KMS-11 (cell line): ENCODE results near the gene RIMBP3C.
"Not testable (repeated sequence)": the region's sequence is repeated elsewhere in the genome, so short reads cannot be mapped to it uniquely, and the experiment has no call there.

Source experiments
- H2AFZ ChIP-seq: fragments of 200-600 bp; sonication (generic); 2 replicates; pipeline ENCODE4 v1.6.1; 2016; ENCODE audit warnings: antibody characterized with exemption, mixed run types, low read depth
- H3K27ac ChIP-seq: fragments of 200-600 bp; sonication (generic); 2 replicates; pipeline ENCODE4 v1.6.1; 2016; ENCODE audit warnings: mild to moderate bottlenecking, mixed run types
- H3K27me3 ChIP-seq: fragments of 200-600 bp; sonication (generic); 2 replicates; pipeline ENCODE4 v1.6.1; 2017; ENCODE audit warnings: mild to moderate bottlenecking, low read depth, mixed run types, moderate library complexity; ENCODE audit not compliant: insufficient read depth
- H3K36me3 ChIP-seq: fragments of 200-600 bp; sonication (generic); 2 replicates; pipeline ENCODE4 v1.6.1; 2017; ENCODE audit warnings: mild to moderate bottlenecking, mixed run types; ENCODE audit not compliant: insufficient read depth
- H3K4me1 ChIP-seq: fragments of 200-600 bp; sonication (generic); 2 replicates; pipeline ENCODE4 v1.6.1; 2016; ENCODE audit warnings: mild to moderate bottlenecking, low read depth, mixed run types; ENCODE audit not compliant: poor library complexity, severe bottlenecking
- H3K4me2 ChIP-seq: fragments of 200-600 bp; sonication (generic); 2 replicates; pipeline ENCODE4 v1.7.0; 2016; ENCODE audit warnings: mild to moderate bottlenecking, mixed run types
- H3K4me3 ChIP-seq: fragments of 200-600 bp; sonication (generic); IDR thresholded peaks from 2 replicates; pipeline ENCODE4 v1.6.1; 2017; ENCODE audit warnings: low read depth, low read length, mixed read lengths; ENCODE audit not compliant: insufficient read depth
- H3K79me2 ChIP-seq: fragments of 200-600 bp; sonication (generic); 2 replicates; pipeline ENCODE4 v1.6.1; 2016; ENCODE audit warnings: low read depth, mixed run types; ENCODE audit not compliant: insufficient read depth
- H3K9ac ChIP-seq: fragments of 200-600 bp; sonication (generic); 2 replicates; pipeline ENCODE4 v1.6.1; 2016; ENCODE audit warnings: mild to moderate bottlenecking, mixed run types
- H4K20me1 ChIP-seq: fragments of 200-600 bp; sonication (generic); 2 replicates; pipeline ENCODE4 v1.6.1; 2016; ENCODE audit warnings: mild to moderate bottlenecking, mixed run types; ENCODE audit not compliant: insufficient read depth
- CTCF ChIP-seq: fragments of 200-600 bp; sonication (generic); conservative IDR thresholded peaks from 2 replicates; pipeline ENCODE4 v1.6.1; 2017; ENCODE audit warnings: low read depth, mild to moderate bottlenecking, antibody characterized with exemption, low read length, moderate library complexity, mixed read lengths

Gene RIMBP3C

GRCh38 chr22:21567456-21568346 is 16.4 kb upstream of the RIMBP3C start, which contains the start of gene UBE2L3:
Gene UBE2L3 (plus strand): TSS chr22:21567714. CDS start chr22:21567745, 31 bp downstream.
- H3K79me2 ChIP-seq, result peaks cover 55% of the 10 kb centered on the region
- peak within 1 kb of the TSS; percentile 57 for H2AFZ ChIP-seq
- H3K27ac ChIP-seq, result peak within 1 kb of the TSS; percentile 90
- H3K4me3 ChIP-seq, result no peak within 1 kb of the TSS
- H3K36me3 ChIP-seq, result no peaks in the 10 kb centered on the region
- peak within 1 kb of the TSS; percentile 97 for H3K4me2 ChIP-seq
- H4K20me1 ChIP-seq, result peaks cover 32% of the 10 kb centered on the region
- peak within 1 kb of the TSS; percentile 99 for H3K9ac ChIP-seq
- H3K4me1 ChIP-seq, result peaks cover 33% of the 10 kb centered on the region
- H3K27me3 ChIP-seq, result no peaks in the 10 kb centered on the region
- TF ChIP-seq CTCF, result no peak

GRCh38 chr22:21564411-21564810 is 13.2 kb upstream of the RIMBP3C start:
- no peak overlapping the region for H3K4me3 ChIP-seq
- H3K36me3 ChIP-seq, result no peaks in the 10 kb centered on the region
- no peaks in the 10 kb centered on the region for H3K27me3 ChIP-seq
- no peak overlapping the region for H3K27ac ChIP-seq
- peaks cover 22% of the 10 kb centered on the region for H3K79me2 ChIP-seq
- H3K4me1 ChIP-seq, result peaks cover 7% of the 10 kb centered on the region
- H3K9ac ChIP-seq, result no peak overlapping the region
- no peak overlapping the region for H2AFZ ChIP-seq
- peaks cover under 1% of the 10 kb centered on the region; the same call in 1 of the 2 replicates for H4K20me1 ChIP-seq
- TF ChIP-seq CTCF, result no peak
- H3K4me2 ChIP-seq, result no peak overlapping the region

GRCh38 chr22:21563912-21564311 is 12.7 kb upstream of the RIMBP3C start:
- Histone ChIP-seq H3K4me1 (peaks cover 2% of the 10 kb centered on the region), H4K20me1 (no peaks in the 10 kb centered on the region; the same call in 1 of the 2 replicates), H3K9ac (no peak overlapping the region), H3K79me2 (peaks cover 17% of the 10 kb centered on the region), H3K27me3 (no peaks in the 10 kb centered on the region), H3K36me3 (no peaks in the 10 kb centered on the region), H2AFZ (no peak overlapping the region), H3K4me2 (no peak overlapping the region), H3K27ac (no peak overlapping the region), H3K4me3 (no peak overlapping the region)
- no peak for TF ChIP-seq CTCF

- H2AFZ ChIP-seq, H3K4me1 ChIP-seq, H3K36me3 ChIP-seq, H3K4me3 ChIP-seq, H3K27ac ChIP-seq, H3K9ac ChIP-seq, H3K27me3 ChIP-seq, H3K4me2 ChIP-seq, H4K20me1 ChIP-seq, H3K79me2 ChIP-seq: not testable (repeated sequence)
These were observed 9.4 kb upstream of the RIMBP3C start for GRCh38 chr22:21560657-21561056.

- H3K9ac ChIP-seq, H3K27ac ChIP-seq, H4K20me1 ChIP-seq, H3K4me2 ChIP-seq, H3K79me2 ChIP-seq, H3K36me3 ChIP-seq, H3K4me1 ChIP-seq, H3K27me3 ChIP-seq, H2AFZ ChIP-seq, H3K4me3 ChIP-seq: not testable (repeated sequence)
These were observed 8.3 kb upstream of the RIMBP3C start for GRCh38 chr22:21559345-21560125.

- H3K27me3 ChIP-seq, H3K36me3 ChIP-seq, H3K79me2 ChIP-seq, H4K20me1 ChIP-seq, H3K9ac ChIP-seq, H3K4me3 ChIP-seq, H3K27ac ChIP-seq, H3K4me1 ChIP-seq, H3K4me2 ChIP-seq, H2AFZ ChIP-seq: not testable (repeated sequence)
These were observed 598 bp downstream of the RIMBP3C start for GRCh38 chr22:21550678-21551047.

GRCh38 chr22:21550008-21550677 is 1.1 kb downstream of the RIMBP3C start:
- H3K36me3 ChIP-seq, result not testable (repeated sequence)

More at GRCh38 chr22:21550008-21550677, 1.1 kb downstream of the RIMBP3C start:
- not testable (repeated sequence) for H3K9ac ChIP-seq, H3K27me3 ChIP-seq, H3K4me2 ChIP-seq, H2AFZ ChIP-seq, H3K4me3 ChIP-seq, H3K27ac ChIP-seq, H3K79me2 ChIP-seq, H3K4me1 ChIP-seq, H4K20me1 ChIP-seq
